GM19467 (cell line): ENCODE measurements around the gene ARL4C.
"Not testable (repeated sequence)": the region's sequence is repeated elsewhere in the genome, so short reads cannot be mapped to it uniquely, and the experiment has no call there.

Experiments
- ATAC-seq: cut with Tn5 transposase; IDR thresholded peaks from one replicate; pipeline ENCODE4 v1.9.1; 2021; ENCODE audit warnings: mild to moderate bottlenecking, moderate library complexity; ENCODE audit not compliant: unreplicated experiment

ARL4C gene

GRCh38 chr2:234478121-234478858 is 18.6 kb downstream of the ARL4C start:
- no peak for ATAC-seq

- ATAC-seq, result no peak
These were observed 20.1 kb downstream of the ARL4C start for GRCh38 chr2:234476766-234477165.

GRCh38 chr2:234474654-234475053 is 22.2 kb downstream of the ARL4C start:
- ATAC-seq, result no peak

- no peak for ATAC-seq
These were observed 24.7 kb downstream of the ARL4C start for GRCh38 chr2:234472155-234472554.

GRCh38 chr2:234469972-234470371 is 26.9 kb downstream of the ARL4C start:
- ATAC-seq, result no peak

- ATAC-seq, result no peak
These were observed 27.5 kb downstream of the ARL4C start for GRCh38 chr2:234469251-234469845.

DNA sequence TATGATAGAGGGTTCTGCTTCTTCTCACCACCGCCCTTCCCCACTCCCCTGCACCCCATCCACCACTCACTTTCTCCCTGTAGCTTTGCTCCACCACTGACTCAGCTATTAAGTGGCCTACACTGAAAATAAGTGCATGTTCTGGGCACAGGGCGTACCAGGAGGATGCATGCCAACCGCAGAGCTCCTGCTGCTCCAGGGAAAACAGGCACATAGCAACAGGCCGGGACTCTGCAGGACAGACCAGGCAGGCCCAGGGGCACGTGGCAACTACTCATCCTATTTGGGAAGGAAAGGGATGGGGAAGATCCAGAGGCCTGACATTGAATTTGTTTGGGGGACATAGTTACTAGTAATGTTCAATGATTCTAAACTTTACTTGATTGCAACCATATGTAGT is 28.4 kb downstream of the ARL4C start:
- no peak for ATAC-seq

DNA sequence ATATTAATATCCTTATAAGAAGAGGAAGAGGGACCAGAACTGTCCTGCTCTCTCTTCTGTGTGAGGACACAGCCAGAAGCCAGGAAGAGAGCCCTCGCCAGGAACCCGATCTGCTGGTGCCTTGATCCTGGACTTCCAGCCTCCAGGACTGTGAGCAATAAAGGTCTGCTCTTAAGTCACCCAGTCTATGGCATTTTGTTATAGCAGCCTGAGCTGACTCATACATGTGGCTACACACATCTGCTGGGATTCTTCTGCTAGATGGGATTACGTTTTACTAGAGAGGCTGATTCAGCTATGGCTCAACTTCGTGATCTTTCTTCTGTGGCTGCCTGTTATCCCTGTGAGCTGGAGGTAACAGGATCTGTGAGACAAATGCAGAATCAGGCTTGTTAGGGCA is 29.6 kb downstream of the ARL4C start:
- ATAC-seq, result no peak

- ATAC-seq, result no peak
These were observed 32.6 kb downstream of the ARL4C start for GRCh38 chr2:234464291-234464645.

GRCh38 chr2:234463626-234464290 is 33.1 kb downstream of the ARL4C start:
- no peak for ATAC-seq

GRCh38 chr2:234462218-234462992 is 34.5 kb downstream of the ARL4C start:
- no peak for ATAC-seq

- ATAC-seq, result no peak
These were observed 37.4 kb downstream of the ARL4C start for GRCh38 chr2:234459401-234460009.

DNA sequence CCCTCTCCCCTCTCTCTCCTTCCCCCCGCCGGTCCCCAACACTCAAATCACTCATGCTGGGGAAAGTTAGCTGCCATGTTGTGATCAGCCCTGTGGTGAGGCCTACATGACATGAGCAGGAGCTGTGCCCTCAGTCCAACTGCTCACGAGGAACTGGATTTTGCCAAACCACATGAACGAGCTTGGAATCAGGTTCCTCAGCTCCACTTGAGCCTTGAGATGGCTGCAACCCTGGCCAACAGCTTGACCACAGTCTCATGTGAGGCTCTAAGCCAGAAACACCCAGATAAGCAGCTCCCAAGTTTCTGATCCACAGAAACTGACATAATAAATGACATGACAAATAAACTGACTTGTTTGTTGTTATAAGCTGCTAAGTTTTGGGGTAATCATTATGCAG is 38.4 kb downstream of the ARL4C start:
- ATAC-seq, result no peak

GRCh38 chr2:234457421-234457820 is 39.5 kb downstream of the ARL4C start:
- ATAC-seq, result no peak

- ATAC-seq, result not testable (repeated sequence)
These were observed 41.6 kb downstream of the ARL4C start for GRCh38 chr2:234455246-234455645.

- no peak for ATAC-seq
These were observed 42.4 kb downstream of the ARL4C start for GRCh38 chr2:234454433-234454832.

GRCh38 chr2:234453216-234453615 is 43.7 kb downstream of the ARL4C start:
- ATAC-seq, result no peak

DNA sequence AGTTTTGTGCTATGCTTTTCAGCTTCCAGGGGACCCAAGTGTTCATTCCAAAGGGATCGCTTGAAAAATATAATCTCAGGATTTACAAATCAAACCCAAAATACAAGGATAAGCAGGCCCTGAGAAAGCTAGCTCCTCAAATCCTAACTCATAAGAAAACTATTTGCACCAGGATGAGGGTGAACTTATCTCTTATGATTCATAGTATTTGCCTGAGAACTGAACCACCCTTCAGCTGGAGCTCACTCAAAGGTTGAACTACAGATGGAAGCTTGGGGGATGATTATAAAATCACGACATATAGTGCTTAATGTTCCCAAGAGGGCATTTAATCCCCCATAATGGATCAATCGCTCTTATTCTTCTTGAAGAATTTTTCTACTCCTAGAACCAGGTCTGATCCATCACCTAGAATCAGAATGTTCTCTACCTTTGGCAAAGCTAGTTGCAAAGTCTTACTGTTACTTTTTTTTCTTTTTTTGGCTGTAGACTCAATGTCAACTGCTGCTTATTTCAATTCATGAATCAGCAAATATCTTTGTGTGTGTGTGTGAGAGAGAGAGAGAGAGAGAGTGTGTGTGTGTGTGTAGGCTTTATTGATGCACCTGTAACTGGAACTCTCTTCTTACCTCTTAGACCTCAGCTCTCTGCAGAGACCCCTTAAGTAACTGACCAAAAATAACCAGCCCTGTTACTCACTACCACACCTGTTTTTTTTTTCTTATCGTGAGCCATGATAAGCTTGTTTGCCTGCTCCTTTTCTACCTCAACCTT is 44.8 kb downstream of the ARL4C start:
- ATAC-seq, result no peak

- ATAC-seq, result no peak
These were observed 45.6 kb downstream of the ARL4C start for GRCh38 chr2:234451242-234451641.

DNA sequence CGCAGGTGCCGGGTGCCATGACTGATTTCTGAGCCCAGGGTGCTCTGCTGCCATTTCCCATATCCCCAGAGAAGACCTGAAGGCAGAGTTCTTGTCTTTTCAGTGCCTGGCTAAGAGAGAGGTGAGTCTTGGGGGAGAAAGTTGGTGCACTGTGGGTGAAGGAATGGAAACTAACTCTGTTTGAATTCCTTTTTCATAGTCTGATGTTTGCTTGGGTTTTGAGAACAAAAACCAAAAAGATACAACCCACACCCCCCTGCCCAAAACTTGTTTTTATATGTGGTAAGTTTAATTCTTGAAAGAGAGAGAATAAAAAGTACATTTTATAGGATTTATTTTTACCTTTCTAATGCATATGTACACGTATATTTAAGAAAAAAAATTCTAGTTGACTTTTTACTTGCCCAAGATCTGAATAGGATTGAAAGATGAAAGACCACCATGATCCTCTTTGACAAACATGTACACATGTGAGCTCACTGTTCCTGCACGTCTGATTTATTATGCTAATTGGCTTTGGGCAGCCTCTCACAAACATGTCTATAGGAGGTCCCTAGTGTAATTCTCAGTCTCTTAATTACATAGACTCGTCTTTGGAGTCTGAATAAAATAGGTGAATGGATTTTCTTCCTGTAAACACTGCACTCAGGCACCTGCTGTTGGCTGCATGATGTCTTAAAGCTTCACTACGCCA is 46.3 kb downstream of the ARL4C start:
- ATAC-seq, result no peak
